Peyer's patch (tissue), 4 donors: ENCODE data around the gene CLMP. TPM values are rescaled to one million over a fixed set of nuclear protein-coding genes. Genes with fewer than 3 reads are reported as not detected.
A peak's percentile ranks its signal among the peaks of the same experiment; 100 is the strongest.

Source experiments
- DNase-seq, 3 donors: peaks; one replicate each; pipeline ENCODE4 v3.0.0-alpha.2; 2017 to 2019
- H3K27ac ChIP-seq, 4 donors: fragments of 200-600 bp; sonication (generic); one replicate each; pipeline ENCODE4 v1.5.1; 2016 to 2019
- H3K27me3 ChIP-seq, 2 donors: fragments of 200-600 bp; sonication (generic); one replicate each; pipeline ENCODE4 v1.5.1; 2019
- H3K36me3 ChIP-seq, 3 donors: fragments of 200-600 bp; sonication (generic); one replicate each; pipeline ENCODE4 v1.5.1; 2016 to 2019
- H3K4me1 ChIP-seq, 4 donors: fragments of 200-600 bp; sonication (generic); one replicate each; pipeline ENCODE4 v1.5.1; 2016 to 2019
- H3K4me3 ChIP-seq, 4 donors: fragments of 200-600 bp; sonication (generic); 1 replicate in 3 of 4; 2 replicates in 1 of 4; pipeline ENCODE4 v1.5.1; 2016 to 2019; ENCODE audit warnings: mild to moderate bottlenecking in 1 of 4
- H3K9me3 ChIP-seq, 4 donors: fragments of 200-600 bp; sonication (generic); one replicate each; pipeline ENCODE4 v1.5.1; 2016 to 2019; ENCODE audit warnings: mild to moderate bottlenecking in 1 of 4
- POLR2A ChIP-seq, 2 donors: fragments of 450-650 bp; IDR thresholded peaks; one replicate each; pipeline ENCODE4 v1.5.1; 2017; ENCODE audit warnings: antibody characterized with exemption in 2 of 2, mild to moderate bottlenecking in 2 of 2, moderate library complexity in 2 of 2
- total RNA-seq, 4 donors: library from RNA; depleted of rRNA; stranded (reverse); fragments of >200 nt; gene quantifications; one replicate each; pipeline ENCODE4 v1.1.0, GENCODE V29; 2016
- TF ChIP-seq, protein P1 (sequence below), 6 experiments: fragments of 450-650 bp in 4 of 6; fragments of 200-600 bp in 2 of 6; sonication (generic) in 1 of 6; IDR thresholded peaks; one replicate each; pipeline ENCODE4 v1.5.1; 2017 to 2019; ENCODE audit warnings: antibody characterized with exemption in 6 of 6, mild to moderate bottlenecking in 3 of 6, moderate library complexity in 1 of 6

Gene CLMP
- total RNA-seq, 4 donors from 2014 or later, result 8.4 to 48.7 (median 13.2) TPM

DNA sequence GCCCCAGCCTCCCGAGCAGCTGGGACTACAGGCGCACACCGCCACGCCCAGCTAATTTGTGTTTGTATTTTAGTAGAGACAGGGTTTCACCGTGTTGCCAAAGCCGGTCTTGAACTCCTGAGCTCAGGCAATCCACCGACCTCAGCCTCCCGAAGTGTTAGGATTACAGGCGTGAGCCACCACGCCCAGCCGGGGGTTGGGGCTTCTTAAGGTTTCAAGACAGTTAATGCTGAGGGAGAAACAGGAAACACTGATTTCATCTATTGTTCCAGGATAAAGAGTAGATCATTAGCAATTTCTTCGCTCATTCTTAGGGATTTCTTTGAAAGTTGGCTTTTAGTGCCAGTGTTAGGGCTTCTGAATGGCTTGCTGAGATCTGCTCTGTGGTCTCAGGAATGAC is 21.2 kb upstream of the CLMP start:
- no peaks in the 10 kb centered on the region for H3K36me3 ChIP-seq
- H3K9me3 ChIP-seq, result no peaks in the 10 kb centered on the region
- TF ChIP-seq, protein P1, sequence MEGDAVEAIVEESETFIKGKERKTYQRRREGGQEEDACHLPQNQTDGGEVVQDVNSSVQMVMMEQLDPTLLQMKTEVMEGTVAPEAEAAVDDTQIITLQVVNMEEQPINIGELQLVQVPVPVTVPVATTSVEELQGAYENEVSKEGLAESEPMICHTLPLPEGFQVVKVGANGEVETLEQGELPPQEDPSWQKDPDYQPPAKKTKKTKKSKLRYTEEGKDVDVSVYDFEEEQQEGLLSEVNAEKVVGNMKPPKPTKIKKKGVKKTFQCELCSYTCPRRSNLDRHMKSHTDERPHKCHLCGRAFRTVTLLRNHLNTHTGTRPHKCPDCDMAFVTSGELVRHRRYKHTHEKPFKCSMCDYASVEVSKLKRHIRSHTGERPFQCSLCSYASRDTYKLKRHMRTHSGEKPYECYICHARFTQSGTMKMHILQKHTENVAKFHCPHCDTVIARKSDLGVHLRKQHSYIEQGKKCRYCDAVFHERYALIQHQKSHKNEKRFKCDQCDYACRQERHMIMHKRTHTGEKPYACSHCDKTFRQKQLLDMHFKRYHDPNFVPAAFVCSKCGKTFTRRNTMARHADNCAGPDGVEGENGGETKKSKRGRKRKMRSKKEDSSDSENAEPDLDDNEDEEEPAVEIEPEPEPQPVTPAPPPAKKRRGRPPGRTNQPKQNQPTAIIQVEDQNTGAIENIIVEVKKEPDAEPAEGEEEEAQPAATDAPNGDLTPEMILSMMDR (IDR thresholded peaks at IDR 0.05), result no peak
- TF ChIP-seq POLR2A (IDR thresholded peaks at IDR 0.05), result no peak
- H3K27ac ChIP-seq, result no peak overlapping the region
- no peaks in the 10 kb centered on the region for H3K27me3 ChIP-seq
- H3K4me3 ChIP-seq, result no peak overlapping the region
- H3K4me1 ChIP-seq, result peaks cover 0 to 32% (median 0%) of the 10 kb centered on the region in 4 donors
- no peak for DNase-seq

GRCh38 chr11:123214940-123215339 is 19.9 kb upstream of the CLMP start:
- no peaks in the 10 kb centered on the region for H3K36me3 ChIP-seq
- TF ChIP-seq, protein P1 (IDR thresholded peaks at IDR 0.05), result no peak
- TF ChIP-seq POLR2A (IDR thresholded peaks at IDR 0.05), result no peak
- H3K9me3 ChIP-seq, result no peaks in the 10 kb centered on the region

DNA sequence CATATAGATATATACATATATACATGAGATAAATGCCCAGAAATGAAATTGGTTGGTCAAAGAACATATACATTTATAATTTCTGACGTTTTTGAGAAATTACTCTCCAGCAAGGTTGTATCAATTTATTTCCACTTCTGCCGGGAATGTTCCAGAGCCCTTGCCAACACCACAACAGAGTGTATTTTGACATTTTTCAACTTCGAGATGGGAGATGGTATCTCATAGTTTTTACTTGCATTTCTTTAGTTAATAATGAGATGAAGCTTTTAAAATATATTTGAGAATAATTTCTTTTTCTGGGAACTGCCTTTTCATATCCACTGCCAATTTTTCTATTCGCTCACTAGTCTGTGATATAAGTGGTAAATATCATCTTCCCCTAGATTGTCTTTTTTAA is 19.3 kb upstream of the CLMP start:
- TF ChIP-seq, protein P1 (IDR thresholded peaks at IDR 0.05), result no peak
- TF ChIP-seq POLR2A (IDR thresholded peaks at IDR 0.05), result no peak
- H3K4me3 ChIP-seq, result no peak overlapping the region
- no peaks in the 10 kb centered on the region for H3K36me3 ChIP-seq
- H3K4me1 ChIP-seq, result peaks cover 0 to 29% (median 0%) of the 10 kb centered on the region in 4 donors
- no peaks in the 10 kb centered on the region for H3K27me3 ChIP-seq
- no peak overlapping the region for H3K27ac ChIP-seq
- H3K9me3 ChIP-seq, result no peaks in the 10 kb centered on the region
- no peak for DNase-seq

More at GRCh38 chr11:123214940-123215339, 19.9 kb upstream of the CLMP start:
- no peak overlapping the region for H3K4me3 ChIP-seq
- peaks cover 0 to 29% (median 0%) of the 10 kb centered on the region in 4 donors for H3K4me1 ChIP-seq
- no peak overlapping the region for H3K27ac ChIP-seq
- no peak for DNase-seq
- no peaks in the 10 kb centered on the region for H3K27me3 ChIP-seq

DNA sequence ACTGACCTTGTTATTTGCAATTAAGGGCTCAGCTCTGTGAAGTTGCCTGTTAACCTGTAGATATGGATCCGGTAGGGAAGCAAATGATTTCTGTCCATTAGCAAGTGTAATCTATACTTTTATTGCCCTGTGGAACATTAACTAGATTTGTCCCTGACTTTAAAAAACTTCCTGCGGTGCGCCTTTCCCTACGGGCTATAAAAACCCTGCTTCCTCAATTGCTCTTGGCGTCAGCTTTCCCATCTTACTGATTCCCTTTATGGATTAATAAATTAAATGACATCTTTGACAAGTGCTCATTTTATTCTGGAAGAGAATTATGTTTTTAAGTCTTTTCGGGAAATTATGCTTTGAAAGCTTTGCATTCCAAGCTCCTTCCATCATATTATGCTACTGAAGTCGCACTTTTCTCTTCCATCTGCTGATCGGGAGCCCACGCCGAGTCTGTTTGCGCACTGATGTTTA is 18.3 kb upstream of the CLMP start:
- Histone ChIP-seq H3K36me3 (no peaks in the 10 kb centered on the region), H3K4me3 (no peak overlapping the region), H3K27me3 (no peaks in the 10 kb centered on the region), H3K9me3 (no peaks in the 10 kb centered on the region), H3K4me1 (peaks cover 0 to 19% (median 0%) of the 10 kb centered on the region in 4 donors), H3K27ac (no peak overlapping the region)
- no peak for DNase-seq
- TF ChIP-seq, protein P1 (IDR thresholded peaks at IDR 0.05), result no peak
- TF ChIP-seq POLR2A (IDR thresholded peaks at IDR 0.05), result no peak

- Histone ChIP-seq H3K27ac (peak overlapping the region in 1 of 4 donors; percentile 56), H3K4me1 (peaks cover 0 to 13% (median 0%) of the 10 kb centered on the region in 4 donors), H3K9me3 (no peaks in the 10 kb centered on the region), H3K36me3 (no peaks in the 10 kb centered on the region), H3K4me3 (no peak overlapping the region), H3K27me3 (no peaks in the 10 kb centered on the region)
- no peak for DNase-seq
- no peak for TF ChIP-seq POLR2A (IDR thresholded peaks at IDR 0.05)
- TF ChIP-seq, protein P1 (IDR thresholded peaks at IDR 0.05), result no peak
Measured at GRCh38 chr11:123212406-123212805, 17.4 kb upstream of the CLMP start.

DNA sequence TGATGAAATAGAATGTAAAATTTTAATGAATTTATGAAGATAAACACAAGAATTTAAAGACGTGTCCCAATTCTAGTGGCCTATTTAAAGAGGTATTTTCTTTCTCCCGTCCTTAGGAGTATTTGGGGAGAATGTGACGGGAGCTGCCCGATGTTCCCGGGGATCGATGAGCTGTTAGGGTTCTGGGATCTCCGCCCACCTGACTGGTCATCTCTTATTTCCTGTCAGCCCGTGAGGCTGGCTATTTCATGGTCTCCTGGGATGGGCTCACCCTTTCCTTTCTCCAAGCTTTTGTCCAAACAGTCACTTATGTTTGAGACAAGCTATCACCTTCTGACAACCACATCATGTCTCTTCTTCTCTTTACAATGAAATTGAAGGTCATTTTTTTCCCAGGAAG is 16.9 kb upstream of the CLMP start:
- no peaks in the 10 kb centered on the region for H3K27me3 ChIP-seq
- no peak for DNase-seq
- H3K27ac ChIP-seq, result peak overlapping the region in 1 of 4 donors; percentile 56
- H3K36me3 ChIP-seq, result no peaks in the 10 kb centered on the region
- H3K4me1 ChIP-seq, result peaks cover 0 to 13% (median 0%) of the 10 kb centered on the region in 4 donors
- H3K9me3 ChIP-seq, result no peaks in the 10 kb centered on the region
- TF ChIP-seq, protein P1 (IDR thresholded peaks at IDR 0.05), result no peak
- TF ChIP-seq POLR2A (IDR thresholded peaks at IDR 0.05), result no peak
- H3K4me3 ChIP-seq, result no peak overlapping the region
